SK-N-MC (cell line): ENCODE measurements around the gene MRPS7.

ENCODE experiments used
- EZH2 ChIP-seq: fragments of 200-600 bp; sonication (generic); IDR thresholded peaks from one replicate; pipeline ENCODE4 v1.6.1; 2017; ENCODE audit warnings: antibody characterized with exemption
- POLR2AphosphoS5 ChIP-seq: IDR thresholded peaks from 2 replicates; pipeline ENCODE4 v1.6.1; 2012; ENCODE audit warnings: mild to moderate bottlenecking, low read depth, low read length, borderline replicate concordance

GRCh38 chr17:75300280-75300679, 38.6 kb downstream of the MRPS7 start:
- no peak for TF ChIP-seq EZH2
- no peak for TF ChIP-seq POLR2AphosphoS5
